ENCODE data around the gene MT1X. TPM values are rescaled to one million over a fixed set of nuclear protein-coding genes. Genes with fewer than 3 reads are reported as not detected.

The MT1X gene
- total RNA-seq, 1 donor from 2014 or later: 19.6 TPM

- DNase-seq (ENCODE audit: low read depth): no peak
- peaks cover 51% of the 10 kb centered on the region for H3K27me3 ChIP-seq (ENCODE audit: control insufficient read depth, insufficient read depth, low read length)
- no peak overlapping the region for H3K4me3 ChIP-seq (ENCODE audit: low read depth, low read length)
- no peak for TF ChIP-seq CTCF (IDR thresholded peaks at IDR 0.05; ENCODE audit: insufficient read depth, low read length, poor library complexity, severe bottlenecking)
- no peaks in the 10 kb centered on the region for H3K36me3 ChIP-seq (ENCODE audit: control insufficient read depth, insufficient read depth, low read length)
Measured at GRCh38 chr16:56636616-56637413, 45.5 kb upstream of the MT1X start.

DNA sequence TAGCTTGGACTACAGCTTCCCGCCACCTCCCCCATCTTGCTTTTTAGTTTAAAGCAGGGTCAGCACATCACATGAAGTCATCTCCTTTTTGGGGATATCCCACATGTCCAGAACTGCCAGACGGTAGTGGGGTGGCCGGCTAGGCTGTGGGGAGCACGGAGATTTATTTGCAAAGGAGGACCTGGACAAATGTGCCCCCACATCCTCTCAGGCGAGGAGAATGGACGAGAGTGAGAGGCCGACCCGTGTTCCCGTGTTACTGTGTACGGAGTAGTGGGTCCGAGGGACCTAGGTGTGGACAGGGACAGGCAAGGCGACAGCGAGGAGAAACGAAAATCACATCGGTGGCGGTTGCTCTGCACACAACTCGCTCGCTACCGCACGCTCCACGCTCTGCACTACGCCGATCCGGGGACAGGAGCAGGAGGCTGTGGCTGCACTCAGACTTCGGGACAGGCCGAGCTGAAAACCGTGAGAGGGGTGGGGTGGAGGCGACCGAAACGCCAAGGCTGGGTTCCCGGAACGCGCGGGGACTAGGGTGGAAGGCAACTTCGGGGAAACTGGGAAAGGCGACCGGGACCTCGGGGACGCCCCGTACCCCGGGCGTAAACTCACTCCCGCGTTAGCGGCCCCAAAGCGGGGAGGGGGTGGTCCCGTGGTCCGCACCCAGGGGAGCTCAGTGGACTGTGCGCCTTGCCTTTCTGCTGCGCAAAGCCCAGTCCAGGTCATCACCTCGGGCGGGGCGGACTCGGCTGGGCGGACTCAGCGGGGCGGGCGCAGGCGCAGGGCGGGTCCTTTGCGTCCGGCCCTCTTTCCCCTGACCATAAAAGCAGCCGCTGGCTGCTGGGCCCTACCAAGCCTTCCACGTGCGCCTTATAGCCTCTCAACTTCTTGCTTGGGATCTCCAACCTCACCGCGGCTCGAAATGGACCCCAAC, 44.2 kb upstream of the MT1X start, which contains the start of gene MT1A:
Gene MT1A (plus strand): TSS at position 853 of the 937 bp plus-strand sequence. CDS start 73 bp downstream, at position 926.
- Histone ChIP-seq H3K36me3 (ENCODE audit: control insufficient read depth, insufficient read depth, low read length) (no peaks in the 10 kb centered on the region), H3K4me3 (ENCODE audit: low read depth, low read length) (peak within 1 kb of the TSS; percentile 41), H3K27me3 (ENCODE audit: control insufficient read depth, insufficient read depth, low read length) (peaks cover 40% of the 10 kb centered on the region)
- TF ChIP-seq CTCF (IDR thresholded peaks at IDR 0.05; ENCODE audit: insufficient read depth, low read length, poor library complexity, severe bottlenecking): no peak
- DNase-seq (ENCODE audit: low read depth): no peak

DNA sequence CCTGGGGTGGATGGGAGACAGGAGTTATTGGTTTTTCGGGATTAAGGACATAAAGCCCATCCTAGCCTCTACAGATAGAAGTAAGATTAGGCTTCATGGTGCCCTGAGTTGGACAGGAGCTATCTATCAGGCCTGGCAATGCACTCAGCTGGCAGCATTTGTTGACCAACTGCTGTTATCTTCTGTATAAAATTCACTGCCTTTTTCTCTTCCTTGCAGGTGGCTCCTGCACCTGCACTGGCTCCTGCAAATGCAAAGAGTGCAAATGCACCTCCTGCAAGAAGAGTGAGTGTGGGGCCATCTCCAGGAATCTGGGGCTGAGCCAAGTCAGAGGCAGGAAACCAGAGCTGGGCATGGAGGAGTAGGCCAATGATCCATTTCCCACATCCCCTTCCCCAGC, 43.2 kb upstream of the MT1X start:
- peaks cover 36% of the 10 kb centered on the region for H3K27me3 ChIP-seq (ENCODE audit: control insufficient read depth, insufficient read depth, low read length)
- no peak for TF ChIP-seq CTCF (IDR thresholded peaks at IDR 0.05; ENCODE audit: insufficient read depth, low read length, poor library complexity, severe bottlenecking)
- H3K36me3 ChIP-seq (ENCODE audit: control insufficient read depth, insufficient read depth, low read length): no peaks in the 10 kb centered on the region
- DNase-seq (ENCODE audit: low read depth): no peak
- H3K4me3 ChIP-seq (ENCODE audit: low read depth, low read length): no peak overlapping the region

DNA sequence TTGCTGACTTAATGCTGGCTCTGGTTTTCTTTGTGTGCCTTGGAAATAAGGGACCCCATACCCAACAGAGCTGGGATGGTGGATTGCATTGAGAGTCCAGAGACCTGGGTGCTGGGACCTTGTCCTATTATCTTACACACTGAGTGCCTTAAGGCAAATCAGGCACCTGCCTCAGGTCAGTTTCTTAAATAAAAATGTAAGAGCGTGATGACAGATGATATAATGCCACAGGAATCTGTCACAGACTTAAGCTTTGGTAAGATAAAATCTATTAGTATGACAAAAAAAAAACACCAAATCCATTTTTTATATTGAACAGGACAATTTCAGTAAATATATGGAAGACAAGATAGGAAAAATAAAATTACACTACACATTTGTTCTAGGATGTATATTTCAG, 42.2 kb upstream of the MT1X start:
- H3K4me3 ChIP-seq (ENCODE audit: low read depth, low read length): no peak overlapping the region
- no peak for DNase-seq (ENCODE audit: low read depth)
- no peak for TF ChIP-seq CTCF (IDR thresholded peaks at IDR 0.05; ENCODE audit: insufficient read depth, low read length, poor library complexity, severe bottlenecking)
- peaks cover 30% of the 10 kb centered on the region for H3K27me3 ChIP-seq (ENCODE audit: control insufficient read depth, insufficient read depth, low read length)
- no peaks in the 10 kb centered on the region for H3K36me3 ChIP-seq (ENCODE audit: control insufficient read depth, insufficient read depth, low read length)

DNA sequence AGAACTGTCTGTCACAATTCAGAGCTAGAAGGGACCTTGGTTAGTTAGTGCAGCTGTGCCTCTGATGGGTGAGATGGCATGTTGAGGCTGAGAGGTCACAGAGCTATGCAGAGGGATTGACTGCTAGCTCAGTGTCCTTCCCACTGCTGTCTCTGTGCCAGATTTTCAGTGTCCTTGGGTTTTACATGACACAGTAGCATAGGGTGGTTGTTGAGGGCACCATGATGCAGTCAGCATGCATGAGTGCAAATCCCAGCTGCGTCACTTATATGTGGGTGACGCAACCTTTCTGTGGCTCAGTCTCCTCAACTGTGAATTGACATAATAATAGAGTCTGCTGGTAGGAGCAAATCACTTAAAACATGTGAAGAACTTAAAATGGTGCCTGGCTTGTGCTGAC, 41.1 kb upstream of the MT1X start:
- DNase-seq (ENCODE audit: low read depth): no peak
- TF ChIP-seq CTCF (IDR thresholded peaks at IDR 0.05; ENCODE audit: insufficient read depth, low read length, poor library complexity, severe bottlenecking): no peak
- no peaks in the 10 kb centered on the region for H3K36me3 ChIP-seq (ENCODE audit: control insufficient read depth, insufficient read depth, low read length)
- peaks cover 22% of the 10 kb centered on the region for H3K27me3 ChIP-seq (ENCODE audit: control insufficient read depth, insufficient read depth, low read length)
- no peak overlapping the region for H3K4me3 ChIP-seq (ENCODE audit: low read depth, low read length)
